WTC11 (cell line): Measurements from ENCODE around the gene CLSTN2. TPM values are rescaled to one million over a fixed set of nuclear protein-coding genes. Genes with fewer than 3 reads are reported as not detected.

Source experiments
- ATAC-seq: fragments of 200-7000 bp; cut with Tn5 transposase; 2 replicates; pipeline ENCODE4 v1.10.0; 2021; ENCODE audit warnings: mild to moderate bottlenecking, moderate library complexity
- CTCF ChIA-PET: fragments of 300-600 bp; sonication (Branson Sonifier 250); formaldehyde crosslinking; loops from one replicate; lab custom pipeline; 2021; ENCODE audit warnings: antibody characterized with exemption; lab: Charles Lee
- POLR2A ChIA-PET: fragments of 350-600 bp; sonication (Branson Sonifier 250); formaldehyde crosslinking; loops from one replicate; lab custom pipeline; 2021; ENCODE audit warnings: antibody characterized with exemption; lab: Charles Lee
- DNase-seq: peaks from one replicate; pipeline ENCODE4 v3.0.0; 2021; ENCODE audit warnings: low spot score
- H3K27ac Mint-ChIP-seq: 2 replicates; pipeline ENCODE4 v1.8.0; 2021; ENCODE audit warnings: mixed read lengths
- H3K27me3 Mint-ChIP-seq: 2 replicates; pipeline ENCODE4 v1.8.0; 2021; ENCODE audit warnings: low read depth, mild to moderate bottlenecking, moderate library complexity, mixed read lengths
- H3K36me3 Mint-ChIP-seq: 2 replicates; pipeline ENCODE4 v1.8.0; 2021; ENCODE audit warnings: mixed read lengths
- H3K4me1 Mint-ChIP-seq: 2 replicates; pipeline ENCODE4 v1.8.0; 2022; ENCODE audit warnings: mixed read lengths
- H3K4me3 Mint-ChIP-seq: 2 replicates; pipeline ENCODE4 v1.8.0; 2021; ENCODE audit warnings: mild to moderate bottlenecking, moderate library complexity, mixed read lengths
- H3K9me3 Mint-ChIP-seq: 2 replicates; pipeline ENCODE4 v1.8.0; 2021; ENCODE audit warnings: mixed read lengths
- ATF1 ChIP-seq: sonication (generic); formaldehyde crosslinking; IDR thresholded peaks from 2 replicates; pipeline ENCODE4 v1.8.1; 2023; ENCODE audit warnings: mild to moderate bottlenecking, moderate library complexity, missing genetic modification reagents
- ATF3 ChIP-seq: sonication (generic); formaldehyde crosslinking; conservative IDR thresholded peaks from 2 replicates; pipeline ENCODE4 v1.8.1; 2022; ENCODE audit warnings: mild to moderate bottlenecking, missing genetic modification reagents
- CBFB ChIP-seq: sonication (generic); formaldehyde crosslinking; IDR thresholded peaks from 2 replicates; pipeline ENCODE4 v1.8.1; 2022; ENCODE audit warnings: mild to moderate bottlenecking, low read depth, missing genetic modification reagents
- CDX4 ChIP-seq: fragments of 250-450 bp; sonication (Bioruptor Pico); IDR thresholded peaks from 2 replicates; pipeline ENCODE4 v1.9.0; 2021; ENCODE audit warnings: moderate library complexity, mild to moderate bottlenecking, inconsistent platforms, borderline replicate concordance
- CREB1 ChIP-seq: sonication (generic); formaldehyde crosslinking; IDR thresholded peaks from 2 replicates; pipeline ENCODE4 v1.8.0; 2023; ENCODE audit warnings: mild to moderate bottlenecking, missing genetic modification reagents
- E2F1 ChIP-seq: sonication (generic); formaldehyde crosslinking; IDR thresholded peaks from 2 replicates; pipeline ENCODE4 v1.8.0; 2022; ENCODE audit warnings: mild to moderate bottlenecking, missing genetic modification reagents
- ELF4 ChIP-seq: sonication (generic); formaldehyde crosslinking; IDR thresholded peaks from 2 replicates; pipeline ENCODE4 v1.8.1; 2022; ENCODE audit warnings: low read depth, mild to moderate bottlenecking, moderate library complexity, missing genetic modification reagents
- EMX1 ChIP-seq: fragments of 250-450 bp; sonication (Bioruptor Pico); IDR thresholded peaks from 2 replicates; pipeline ENCODE4 v1.8.0; 2021; ENCODE audit warnings: mild to moderate bottlenecking
- ESRRA ChIP-seq: sonication (generic); formaldehyde crosslinking; IDR thresholded peaks from 2 replicates; pipeline ENCODE4 v1.8.1; 2022; ENCODE audit warnings: mild to moderate bottlenecking, missing genetic modification reagents, borderline replicate concordance
- GTF2I ChIP-seq: fragments of 250-450 bp; sonication (Bioruptor Pico); conservative IDR thresholded peaks from 2 replicates; pipeline ENCODE4 v1.4.0; 2021; ENCODE audit warnings: mild to moderate bottlenecking
- HMGXB4 ChIP-seq: sonication (generic); formaldehyde crosslinking; IDR thresholded peaks from 2 replicates; pipeline ENCODE4 v1.8.1; 2023; ENCODE audit warnings: mild to moderate bottlenecking, moderate library complexity, missing genetic modification reagents
- JAZF1 ChIP-seq: fragments of 250-450 bp; sonication (Bioruptor Pico); IDR thresholded peaks from 2 replicates; pipeline ENCODE4 v1.9.0; 2021; ENCODE audit warnings: moderate library complexity, mild to moderate bottlenecking, inconsistent platforms
- JUN ChIP-seq: sonication (generic); formaldehyde crosslinking; IDR thresholded peaks from 2 replicates; pipeline ENCODE4 v1.8.0; 2023; ENCODE audit warnings: mild to moderate bottlenecking, missing genetic modification reagents
- KAT7 ChIP-seq: sonication (generic); formaldehyde crosslinking; IDR thresholded peaks from 2 replicates; pipeline ENCODE4 v1.8.1; 2023; ENCODE audit warnings: missing genetic modification reagents, mild to moderate bottlenecking, borderline replicate concordance
- NR3C1 ChIP-seq: sonication (generic); formaldehyde crosslinking; conservative IDR thresholded peaks from 2 replicates; pipeline ENCODE4 v1.8.1; 2023; ENCODE audit warnings: low read depth, mild to moderate bottlenecking, missing genetic modification reagents
- SMAD4 ChIP-seq: sonication (generic); formaldehyde crosslinking; IDR thresholded peaks from 2 replicates; pipeline ENCODE4 v1.8.0; 2022; ENCODE audit warnings: mild to moderate bottlenecking, missing genetic modification reagents
- ZNF121 ChIP-seq: sonication (generic); formaldehyde crosslinking; IDR thresholded peaks from 2 replicates; pipeline ENCODE4 v1.8.0; 2023; ENCODE audit warnings: missing genetic modification reagents
- ZNF232 ChIP-seq: sonication (generic); formaldehyde crosslinking; IDR thresholded peaks from 2 replicates; pipeline ENCODE4 v1.8.0; 2022; ENCODE audit warnings: mild to moderate bottlenecking, missing genetic modification reagents
- ZNF396 ChIP-seq: fragments of 250-450 bp; sonication (Bioruptor Pico); IDR thresholded peaks from 2 replicates; pipeline ENCODE4 v1.8.0; 2021; ENCODE audit warnings: mild to moderate bottlenecking, moderate library complexity, borderline replicate concordance
- total RNA-seq: library from RNA; stranded (reverse); gene quantifications from 3 replicates; pipeline ENCODE4 v1.2.3, GENCODE V29; 2021
- TF ChIP-seq, protein P1 (sequence below): sonication (generic); formaldehyde crosslinking; IDR thresholded peaks from 2 replicates; pipeline ENCODE4 v1.8.0; 2022; ENCODE audit warnings: mild to moderate bottlenecking, missing genetic modification reagents
- TF ChIP-seq, protein P2 (sequence below): fragments of 200-600 bp; IDR thresholded peaks from 2 replicates; pipeline ENCODE4 v1.8.0; 2022; ENCODE audit warnings: antibody characterized with exemption
- TF ChIP-seq, protein P3 (sequence below): sonication (generic); formaldehyde crosslinking; IDR thresholded peaks from 2 replicates; pipeline ENCODE4 v1.8.0; 2023; ENCODE audit warnings: missing genetic modification reagents, mild to moderate bottlenecking, borderline replicate concordance

The CLSTN2 gene
- total RNA-seq, 1 experiment from 2014 or later = 0.35 TPM

DNA sequence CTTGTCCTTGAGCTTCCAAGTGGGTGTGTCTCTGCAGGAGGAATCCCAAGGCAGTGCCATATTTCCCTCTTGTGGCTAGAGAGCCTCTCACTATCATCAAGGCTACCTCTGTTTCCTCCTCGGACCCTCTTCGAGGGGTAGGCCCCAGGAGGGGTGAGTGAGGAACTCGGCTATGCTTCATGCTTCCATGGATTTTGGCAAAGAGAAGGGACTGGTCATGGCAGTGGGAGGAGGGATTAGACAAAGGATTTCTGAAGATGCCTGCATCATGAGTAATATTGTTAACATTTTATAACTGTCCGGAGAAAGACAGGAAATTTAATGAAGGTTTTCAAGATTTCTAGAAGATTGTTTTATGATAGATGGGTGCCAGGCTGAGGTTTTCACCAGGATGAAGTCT is 241.5 kb downstream of the CLSTN2 start:
- H3K9me3 Mint-ChIP-seq = peaks cover 4% of the 10 kb centered on the region; the same call in 1 of the 2 replicates
- no peak for TF ChIP-seq ZNF121 (CRISPR knock-in tag)
- TF ChIP-seq, protein P1, sequence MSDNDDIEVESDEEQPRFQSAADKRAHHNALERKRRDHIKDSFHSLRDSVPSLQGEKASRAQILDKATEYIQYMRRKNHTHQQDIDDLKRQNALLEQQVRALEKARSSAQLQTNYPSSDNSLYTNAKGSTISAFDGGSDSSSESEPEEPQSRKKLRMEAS = no peak
- TF ChIP-seq, all 79 proteins: peak for 0
- ChIA-PET CTCF (no interaction called here), POLR2A (no interaction called here)
- ATAC-seq (no peak), DNase-seq (no peak)
- Mint-ChIP-seq H3K4me3 (no peak overlapping the region), H3K36me3 (no peaks in the 10 kb centered on the region), H3K27ac (no peak overlapping the region), H3K4me1 (peaks cover 9% of the 10 kb centered on the region), H3K27me3 (no peaks in the 10 kb centered on the region)

DNA sequence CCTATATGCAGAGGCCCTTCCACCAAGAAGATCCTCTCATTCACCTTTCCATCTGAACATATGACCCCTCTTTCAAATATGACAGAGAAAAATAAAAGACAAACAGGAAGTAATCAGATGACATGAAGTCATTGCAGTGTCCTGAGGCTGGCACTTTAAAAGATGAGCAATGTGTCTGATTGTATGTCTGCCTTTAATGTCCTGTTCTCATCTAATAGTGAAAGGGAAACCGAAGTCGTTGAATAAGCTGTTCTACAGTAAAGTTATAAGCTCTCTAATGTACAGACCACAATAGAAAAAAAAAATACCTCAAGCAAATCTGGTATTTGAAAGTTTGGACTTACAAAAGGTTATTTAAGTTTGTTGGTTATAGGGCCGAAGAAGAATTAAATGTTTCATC is 243.0 kb downstream of the CLSTN2 start:
- peaks cover 4% of the 10 kb centered on the region; the same call in 1 of the 2 replicates for H3K9me3 Mint-ChIP-seq
- no peak overlapping the region for H3K4me3 Mint-ChIP-seq
- ChIA-PET POLR2A (no interaction called here), CTCF (interaction anchor here (1.3 kb wide), 1 partner anchor 49 kb away, joined by 3 read pairs; no protein-coding TSS in a partner anchor)
- TF ChIP-seq ZNF232 (CRISPR knock-in tag) (no peak), GTF2I (no peak), CBFB (CRISPR knock-in tag) (no peak), JAZF1 (CRISPR knock-in tag) (no peak)
- TF ChIP-seq, protein P1 = no peak
- H3K36me3 Mint-ChIP-seq = no peaks in the 10 kb centered on the region
- ATAC-seq = no peak
- H3K4me1 Mint-ChIP-seq = peaks cover 9% of the 10 kb centered on the region
- no peak overlapping the region for H3K27ac Mint-ChIP-seq
- no peaks in the 10 kb centered on the region for H3K27me3 Mint-ChIP-seq
- no peak for DNase-seq

- no peaks in the 10 kb centered on the region for H3K27me3 Mint-ChIP-seq
- DNase-seq (no peak), ATAC-seq (no peak)
- H3K27ac Mint-ChIP-seq = no peak overlapping the region
- POLR2A ChIA-PET = no interaction called here
- CTCF ChIA-PET = interaction anchor here (1.3 kb wide), 1 partner anchor 50 kb away, joined by 3 read pairs; no protein-coding TSS in a partner anchor
- TF ChIP-seq CDX4 (CRISPR knock-in tag) (no peak), ATF1 (CRISPR knock-in tag) (no peak), ESRRA (CRISPR knock-in tag) (no peak), ZNF396 (CRISPR knock-in tag) (no peak), CREB1 (CRISPR knock-in tag) (no peak), JUN (CRISPR knock-in tag) (no peak), JAZF1 (CRISPR knock-in tag) (no peak), E2F1 (CRISPR knock-in tag) (no peak), ZNF121 (CRISPR knock-in tag) (no peak), NR3C1 (CRISPR knock-in tag) (no peak), ZNF232 (CRISPR knock-in tag) (no peak), ELF4 (no peak), EMX1 (CRISPR knock-in tag) (no peak), HMGXB4 (CRISPR knock-in tag) (no peak), KAT7 (CRISPR knock-in tag) (no peak), ATF3 (no peak), SMAD4 (CRISPR knock-in tag) (no peak)
- TF ChIP-seq, protein P2, sequence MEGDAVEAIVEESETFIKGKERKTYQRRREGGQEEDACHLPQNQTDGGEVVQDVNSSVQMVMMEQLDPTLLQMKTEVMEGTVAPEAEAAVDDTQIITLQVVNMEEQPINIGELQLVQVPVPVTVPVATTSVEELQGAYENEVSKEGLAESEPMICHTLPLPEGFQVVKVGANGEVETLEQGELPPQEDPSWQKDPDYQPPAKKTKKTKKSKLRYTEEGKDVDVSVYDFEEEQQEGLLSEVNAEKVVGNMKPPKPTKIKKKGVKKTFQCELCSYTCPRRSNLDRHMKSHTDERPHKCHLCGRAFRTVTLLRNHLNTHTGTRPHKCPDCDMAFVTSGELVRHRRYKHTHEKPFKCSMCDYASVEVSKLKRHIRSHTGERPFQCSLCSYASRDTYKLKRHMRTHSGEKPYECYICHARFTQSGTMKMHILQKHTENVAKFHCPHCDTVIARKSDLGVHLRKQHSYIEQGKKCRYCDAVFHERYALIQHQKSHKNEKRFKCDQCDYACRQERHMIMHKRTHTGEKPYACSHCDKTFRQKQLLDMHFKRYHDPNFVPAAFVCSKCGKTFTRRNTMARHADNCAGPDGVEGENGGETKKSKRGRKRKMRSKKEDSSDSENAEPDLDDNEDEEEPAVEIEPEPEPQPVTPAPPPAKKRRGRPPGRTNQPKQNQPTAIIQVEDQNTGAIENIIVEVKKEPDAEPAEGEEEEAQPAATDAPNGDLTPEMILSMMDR = no peak
- TF ChIP-seq, protein P3, sequence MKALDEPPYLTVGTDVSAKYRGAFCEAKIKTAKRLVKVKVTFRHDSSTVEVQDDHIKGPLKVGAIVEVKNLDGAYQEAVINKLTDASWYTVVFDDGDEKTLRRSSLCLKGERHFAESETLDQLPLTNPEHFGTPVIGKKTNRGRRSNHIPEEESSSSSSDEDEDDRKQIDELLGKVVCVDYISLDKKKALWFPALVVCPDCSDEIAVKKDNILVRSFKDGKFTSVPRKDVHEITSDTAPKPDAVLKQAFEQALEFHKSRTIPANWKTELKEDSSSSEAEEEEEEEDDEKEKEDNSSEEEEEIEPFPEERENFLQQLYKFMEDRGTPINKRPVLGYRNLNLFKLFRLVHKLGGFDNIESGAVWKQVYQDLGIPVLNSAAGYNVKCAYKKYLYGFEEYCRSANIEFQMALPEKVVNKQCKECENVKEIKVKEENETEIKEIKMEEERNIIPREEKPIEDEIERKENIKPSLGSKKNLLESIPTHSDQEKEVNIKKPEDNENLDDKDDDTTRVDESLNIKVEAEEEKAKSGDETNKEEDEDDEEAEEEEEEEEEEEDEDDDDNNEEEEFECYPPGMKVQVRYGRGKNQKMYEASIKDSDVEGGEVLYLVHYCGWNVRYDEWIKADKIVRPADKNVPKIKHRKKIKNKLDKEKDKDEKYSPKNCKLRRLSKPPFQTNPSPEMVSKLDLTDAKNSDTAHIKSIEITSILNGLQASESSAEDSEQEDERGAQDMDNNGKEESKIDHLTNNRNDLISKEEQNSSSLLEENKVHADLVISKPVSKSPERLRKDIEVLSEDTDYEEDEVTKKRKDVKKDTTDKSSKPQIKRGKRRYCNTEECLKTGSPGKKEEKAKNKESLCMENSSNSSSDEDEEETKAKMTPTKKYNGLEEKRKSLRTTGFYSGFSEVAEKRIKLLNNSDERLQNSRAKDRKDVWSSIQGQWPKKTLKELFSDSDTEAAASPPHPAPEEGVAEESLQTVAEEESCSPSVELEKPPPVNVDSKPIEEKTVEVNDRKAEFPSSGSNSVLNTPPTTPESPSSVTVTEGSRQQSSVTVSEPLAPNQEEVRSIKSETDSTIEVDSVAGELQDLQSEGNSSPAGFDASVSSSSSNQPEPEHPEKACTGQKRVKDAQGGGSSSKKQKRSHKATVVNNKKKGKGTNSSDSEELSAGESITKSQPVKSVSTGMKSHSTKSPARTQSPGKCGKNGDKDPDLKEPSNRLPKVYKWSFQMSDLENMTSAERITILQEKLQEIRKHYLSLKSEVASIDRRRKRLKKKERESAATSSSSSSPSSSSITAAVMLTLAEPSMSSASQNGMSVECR (CRISPR knock-in tag) = no peak
- no peaks in the 10 kb centered on the region for H3K36me3 Mint-ChIP-seq
- peaks cover 4% of the 10 kb centered on the region; the same call in 1 of the 2 replicates for H3K9me3 Mint-ChIP-seq
- peaks cover 9% of the 10 kb centered on the region for H3K4me1 Mint-ChIP-seq
- no peak overlapping the region for H3K4me3 Mint-ChIP-seq
Measured at GRCh38 chr3:140178482-140178881, 243.5 kb downstream of the CLSTN2 start.
